Measurements from ENCODE around the gene PACSIN3. TPM values are rescaled to one million over a fixed set of nuclear protein-coding genes. Genes with fewer than 3 reads are reported as not detected.

PACSIN3 gene
- polyA plus RNA-seq, 1 donor, result 44.7 TPM

GRCh38 chr11:47164321-47164720, 21.9 kb downstream of the PACSIN3 start:
- Histone ChIP-seq H3K4me1 (ENCODE audit: control insufficient read depth, insufficient read depth, low read length) (no peaks in the 10 kb centered on the region), H3K27me3 (ENCODE audit: control insufficient read depth, insufficient read depth, low read length) (no peaks in the 10 kb centered on the region), H3K36me3 (ENCODE audit: control insufficient read depth, insufficient read depth, low read length) (peaks cover 77% of the 10 kb centered on the region), H3K4me3 (ENCODE audit: low read length) (no peak overlapping the region), H3K27ac (ENCODE audit: low read length) (no peak overlapping the region), H3K9me3 (ENCODE audit: control insufficient read depth, low read depth, low read length) (no peaks in the 10 kb centered on the region)
- no peak for DNase-seq
- WGBS (ENCODE audit: insufficient coverage, low lambda C conversion rate), result no CpG with 5 or more reads among the region's 4 CpGs

DNA sequence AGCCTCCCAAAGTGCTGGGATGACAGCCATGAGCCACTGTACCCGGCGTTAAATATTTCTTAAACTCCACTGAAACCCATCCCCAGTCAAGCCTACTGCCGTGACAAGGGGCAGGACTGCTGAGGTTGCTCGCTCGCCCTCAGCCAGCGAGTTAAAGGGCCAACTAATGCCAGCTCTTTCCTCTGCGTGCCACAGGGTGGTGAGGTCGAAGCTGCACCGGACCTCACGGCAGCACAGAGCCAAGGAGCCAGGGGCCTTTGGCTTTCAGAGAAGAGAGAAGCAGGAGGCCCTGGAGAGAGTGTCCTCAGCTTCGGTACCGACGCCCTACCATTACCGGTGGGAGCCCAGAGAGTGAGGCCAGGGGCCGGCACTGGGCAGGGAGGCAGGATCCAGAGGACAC, 22.3 kb downstream of the PACSIN3 start:
- H3K27me3 ChIP-seq (ENCODE audit: control insufficient read depth, insufficient read depth, low read length), result no peaks in the 10 kb centered on the region
- no peaks in the 10 kb centered on the region for H3K4me1 ChIP-seq (ENCODE audit: control insufficient read depth, insufficient read depth, low read length)
- peaks cover 76% of the 10 kb centered on the region for H3K36me3 ChIP-seq (ENCODE audit: control insufficient read depth, insufficient read depth, low read length)
- no CpG with 5 or more reads among the region's 15 CpGs for WGBS (ENCODE audit: insufficient coverage, low lambda C conversion rate)
- no peaks in the 10 kb centered on the region for H3K9me3 ChIP-seq (ENCODE audit: control insufficient read depth, low read depth, low read length)
- H3K4me3 ChIP-seq (ENCODE audit: low read length), result no peak overlapping the region
- no peak overlapping the region for H3K27ac ChIP-seq (ENCODE audit: low read length)
- no peak for DNase-seq

DNA sequence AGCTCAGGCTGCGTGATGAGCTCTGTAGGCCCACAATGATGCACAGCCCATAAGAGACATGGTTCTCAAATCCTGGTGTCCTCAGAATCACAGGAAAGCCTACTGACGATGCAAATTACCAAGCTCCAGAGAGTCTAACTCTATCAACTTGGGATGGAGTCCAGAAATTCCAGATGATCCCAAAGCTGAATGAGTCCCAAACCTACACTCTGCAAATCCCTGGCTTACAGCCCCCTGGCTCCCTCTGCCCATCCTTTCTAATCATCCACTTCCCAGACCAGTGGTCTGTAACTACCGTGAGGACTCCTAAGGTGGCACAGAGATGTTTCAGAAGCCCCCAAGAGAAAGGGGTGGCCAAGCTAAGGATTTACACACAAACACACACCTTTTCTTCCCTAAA, 23.0 kb downstream of the PACSIN3 start:
- DNase-seq, result no peak
- Histone ChIP-seq H3K36me3 (ENCODE audit: control insufficient read depth, insufficient read depth, low read length) (peaks cover 72% of the 10 kb centered on the region), H3K4me1 (ENCODE audit: control insufficient read depth, insufficient read depth, low read length) (no peaks in the 10 kb centered on the region)

DNA sequence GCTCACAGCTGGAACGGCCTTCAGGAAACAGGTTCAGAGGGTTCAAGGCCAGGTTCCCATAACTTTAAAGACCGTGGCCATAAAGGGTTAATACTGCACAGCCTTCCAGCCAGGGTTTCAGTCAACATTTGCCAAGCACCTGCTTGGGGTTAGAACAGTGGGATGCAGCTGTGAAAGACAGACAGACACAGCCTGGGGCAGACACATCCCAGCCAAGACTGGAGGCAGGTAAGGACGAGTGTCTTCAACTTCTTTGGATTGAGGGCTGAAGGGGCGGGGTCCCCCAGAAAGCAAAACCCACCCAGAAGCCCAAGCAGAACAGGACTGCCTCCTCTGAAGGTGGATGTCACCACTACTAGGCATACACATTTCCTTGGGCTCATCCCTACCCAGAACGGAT, 23.8 kb downstream of the PACSIN3 start:
- Histone ChIP-seq H3K4me3 (ENCODE audit: low read length) (no peak overlapping the region), H3K27ac (ENCODE audit: low read length) (no peak overlapping the region), H3K36me3 (ENCODE audit: control insufficient read depth, insufficient read depth, low read length) (peaks cover 70% of the 10 kb centered on the region), H3K9me3 (ENCODE audit: control insufficient read depth, low read depth, low read length) (no peaks in the 10 kb centered on the region), H3K4me1 (ENCODE audit: control insufficient read depth, insufficient read depth, low read length) (no peaks in the 10 kb centered on the region), H3K27me3 (ENCODE audit: control insufficient read depth, insufficient read depth, low read length) (no peaks in the 10 kb centered on the region)
- no CpG with 5 or more reads among the region's 5 CpGs for WGBS (ENCODE audit: insufficient coverage, low lambda C conversion rate)
- DNase-seq, result no peak

More for the DNA sequence above, 23.0 kb downstream of the PACSIN3 start:
- H3K27ac ChIP-seq (ENCODE audit: low read length), result no peak overlapping the region
- no peak overlapping the region for H3K4me3 ChIP-seq (ENCODE audit: low read length)
- no peaks in the 10 kb centered on the region for H3K9me3 ChIP-seq (ENCODE audit: control insufficient read depth, low read depth, low read length)
- no peaks in the 10 kb centered on the region for H3K27me3 ChIP-seq (ENCODE audit: control insufficient read depth, insufficient read depth, low read length)
- WGBS (ENCODE audit: insufficient coverage, low lambda C conversion rate), result no CpG with 5 or more reads among the region's 3 CpGs

DNA sequence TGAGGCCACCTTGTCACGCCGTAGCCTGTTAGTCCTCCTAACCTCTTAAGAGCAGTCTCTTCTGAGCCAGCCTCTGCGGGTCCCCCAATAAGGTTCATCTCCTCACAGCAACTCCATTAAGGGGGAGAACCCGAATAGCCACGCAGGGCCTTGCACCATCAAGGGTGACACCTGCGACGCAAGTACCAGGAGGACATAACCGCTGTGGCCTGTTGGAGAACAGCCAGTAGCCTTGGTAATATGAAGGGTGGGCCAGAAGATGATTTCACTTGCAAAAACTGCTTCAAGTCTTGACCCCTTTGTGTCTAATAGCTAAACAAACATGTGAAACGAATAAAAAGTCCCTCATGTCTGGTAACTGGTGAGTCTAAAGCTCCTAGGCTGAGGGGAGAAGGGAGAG, 24.3 kb downstream of the PACSIN3 start:
- Histone ChIP-seq H3K4me1 (ENCODE audit: control insufficient read depth, insufficient read depth, low read length) (no peaks in the 10 kb centered on the region), H3K27ac (ENCODE audit: low read length) (no peak overlapping the region), H3K36me3 (ENCODE audit: control insufficient read depth, insufficient read depth, low read length) (peaks cover 69% of the 10 kb centered on the region), H3K4me3 (ENCODE audit: low read length) (no peak overlapping the region), H3K9me3 (ENCODE audit: control insufficient read depth, low read depth, low read length) (peaks cover 2% of the 10 kb centered on the region), H3K27me3 (ENCODE audit: control insufficient read depth, insufficient read depth, low read length) (no peaks in the 10 kb centered on the region)
- DNase-seq, result no peak
- 38% methylated on average over 1 of the region's 9 CpGs for WGBS (ENCODE audit: insufficient coverage, low lambda C conversion rate)

GRCh38 chr11:47161134-47161854, 24.9 kb downstream of the PACSIN3 start:
- whole genome bisulfite sequencing (ENCODE audit: insufficient coverage, low lambda C conversion rate), result no CpG with 5 or more reads among the region's 14 CpGs
- DNase-seq, result peak; percentile 40 to 56
- Histone ChIP-seq H3K4me3 (ENCODE audit: low read length) (no peak overlapping the region), H3K9me3 (ENCODE audit: control insufficient read depth, low read depth, low read length) (peaks cover 3% of the 10 kb centered on the region), H3K27me3 (ENCODE audit: control insufficient read depth, insufficient read depth, low read length) (no peaks in the 10 kb centered on the region), H3K4me1 (ENCODE audit: control insufficient read depth, insufficient read depth, low read length) (no peaks in the 10 kb centered on the region), H3K27ac (ENCODE audit: low read length) (no peak overlapping the region), H3K36me3 (ENCODE audit: control insufficient read depth, insufficient read depth, low read length) (peaks cover 69% of the 10 kb centered on the region)

- no peaks in the 10 kb centered on the region for H3K4me1 ChIP-seq (ENCODE audit: control insufficient read depth, insufficient read depth, low read length)
- H3K36me3 ChIP-seq (ENCODE audit: control insufficient read depth, insufficient read depth, low read length), result peaks cover 66% of the 10 kb centered on the region
- WGBS (ENCODE audit: insufficient coverage, low lambda C conversion rate), result no CpG with 5 or more reads among the region's 5 CpGs
- H3K4me3 ChIP-seq (ENCODE audit: low read length), result no peak overlapping the region
- no peak overlapping the region for H3K27ac ChIP-seq (ENCODE audit: low read length)
- no peaks in the 10 kb centered on the region for H3K27me3 ChIP-seq (ENCODE audit: control insufficient read depth, insufficient read depth, low read length)
- peaks cover 3% of the 10 kb centered on the region for H3K9me3 ChIP-seq (ENCODE audit: control insufficient read depth, low read depth, low read length)
- DNase-seq, result no peak
These were observed 25.5 kb downstream of the PACSIN3 start for GRCh38 chr11:47160753-47161133.

DNA sequence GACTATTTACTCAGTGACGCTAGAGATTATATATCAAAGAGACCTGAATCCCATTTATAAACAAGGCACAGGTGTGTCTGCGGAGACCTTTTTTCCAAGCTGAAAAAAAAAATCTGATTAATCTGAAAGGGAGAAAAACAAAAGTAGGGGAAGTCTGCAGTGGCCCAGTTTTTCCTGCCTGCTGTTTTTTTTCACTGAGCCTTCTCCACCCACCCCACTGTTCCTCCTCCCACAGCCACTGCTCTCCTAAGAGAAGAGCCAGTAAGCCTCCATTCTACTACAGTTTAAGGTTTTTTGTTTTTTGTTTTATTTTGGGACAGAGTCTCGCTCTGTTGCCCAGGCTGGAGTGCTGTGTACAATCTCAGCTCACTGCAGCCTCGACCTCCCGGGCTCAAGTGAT, 28.0 kb downstream of the PACSIN3 start:
- Histone ChIP-seq H3K9me3 (ENCODE audit: control insufficient read depth, low read depth, low read length) (peaks cover 3% of the 10 kb centered on the region), H3K4me3 (ENCODE audit: low read length) (no peak overlapping the region), H3K27me3 (ENCODE audit: control insufficient read depth, insufficient read depth, low read length) (no peaks in the 10 kb centered on the region), H3K4me1 (ENCODE audit: control insufficient read depth, insufficient read depth, low read length) (peaks cover 2% of the 10 kb centered on the region), H3K36me3 (ENCODE audit: control insufficient read depth, insufficient read depth, low read length) (peaks cover 52% of the 10 kb centered on the region), H3K27ac (ENCODE audit: low read length) (no peak overlapping the region)
- no peak for DNase-seq
- 20% methylated on average over 1 of the region's 5 CpGs for WGBS (ENCODE audit: insufficient coverage, low lambda C conversion rate)

GRCh38 chr11:47157805-47158204, 28.4 kb downstream of the PACSIN3 start:
- no CpG with 5 or more reads among the region's 8 CpGs for WGBS (ENCODE audit: insufficient coverage, low lambda C conversion rate)
- Histone ChIP-seq H3K36me3 (ENCODE audit: control insufficient read depth, insufficient read depth, low read length) (peaks cover 51% of the 10 kb centered on the region), H3K4me3 (ENCODE audit: low read length) (no peak overlapping the region), H3K9me3 (ENCODE audit: control insufficient read depth, low read depth, low read length) (peaks cover 3% of the 10 kb centered on the region), H3K27me3 (ENCODE audit: control insufficient read depth, insufficient read depth, low read length) (no peaks in the 10 kb centered on the region), H3K27ac (ENCODE audit: low read length) (no peak overlapping the region), H3K4me1 (ENCODE audit: control insufficient read depth, insufficient read depth, low read length) (peaks cover 2% of the 10 kb centered on the region)
- DNase-seq, result no peak

- Histone ChIP-seq H3K27ac (ENCODE audit: low read length) (no peak overlapping the region), H3K36me3 (ENCODE audit: control insufficient read depth, insufficient read depth, low read length) (peaks cover 42% of the 10 kb centered on the region), H3K4me1 (ENCODE audit: control insufficient read depth, insufficient read depth, low read length) (peaks cover 2% of the 10 kb centered on the region), H3K27me3 (ENCODE audit: control insufficient read depth, insufficient read depth, low read length) (no peaks in the 10 kb centered on the region), H3K9me3 (ENCODE audit: control insufficient read depth, low read depth, low read length) (peaks cover 3% of the 10 kb centered on the region), H3K4me3 (ENCODE audit: low read length) (no peak overlapping the region)
- no peak for DNase-seq
- no CpG with 5 or more reads among the region's 20 CpGs for WGBS (ENCODE audit: insufficient coverage, low lambda C conversion rate)
These were observed 29.3 kb downstream of the PACSIN3 start for GRCh38 chr11:47156951-47157350.

GRCh38 chr11:47156333-47156732, 29.9 kb downstream of the PACSIN3 start:
- Histone ChIP-seq H3K4me3 (ENCODE audit: low read length) (no peak overlapping the region), H3K4me1 (ENCODE audit: control insufficient read depth, insufficient read depth, low read length) (peaks cover 2% of the 10 kb centered on the region), H3K9me3 (ENCODE audit: control insufficient read depth, low read depth, low read length) (peaks cover 3% of the 10 kb centered on the region), H3K27ac (ENCODE audit: low read length) (no peak overlapping the region), H3K36me3 (ENCODE audit: control insufficient read depth, insufficient read depth, low read length) (peaks cover 37% of the 10 kb centered on the region), H3K27me3 (ENCODE audit: control insufficient read depth, insufficient read depth, low read length) (no peaks in the 10 kb centered on the region)
- no CpG with 5 or more reads among the region's 6 CpGs for WGBS (ENCODE audit: insufficient coverage, low lambda C conversion rate)
- no peak for DNase-seq

Measured in large intestine (tissue), 3 donors.